22Rv1 (cell line): ENCODE data around the gene CHST2.
"Not testable (repeated sequence)": the region's sequence is repeated elsewhere in the genome, so short reads cannot be mapped to it uniquely, and the experiment has no call there.

Experiments used
- H3K27ac ChIP-seq: fragments of 450-650 bp; 2 replicates; pipeline ENCODE4 v1.5.1; 2017
- CTCF ChIP-seq: fragments of 450-650 bp; IDR thresholded peaks from 2 replicates; pipeline ENCODE4 v1.5.1; 2017; ENCODE audit warnings: mild to moderate bottlenecking
- ZFX ChIP-seq: fragments of 450-650 bp; IDR thresholded peaks from 2 replicates; pipeline ENCODE4 v1.6.1; 2017; ENCODE audit warnings: antibody characterized with exemption, borderline replicate concordance

Gene CHST2

GRCh38 chr3:143165211-143165610, 45.6 kb downstream of the CHST2 start:
- no peak for TF ChIP-seq CTCF
- TF ChIP-seq ZFX: no peak
- no peak overlapping the region for H3K27ac ChIP-seq

- not testable (repeated sequence) for H3K27ac ChIP-seq
Measured at GRCh38 chr3:143165612-143166285, 46.2 kb downstream of the CHST2 start.

GRCh38 chr3:143166376-143166775, 46.8 kb downstream of the CHST2 start:
- TF ChIP-seq CTCF: no peak
- no peak for TF ChIP-seq ZFX
- H3K27ac ChIP-seq: no peak overlapping the region

- no peak overlapping the region for H3K27ac ChIP-seq
- TF ChIP-seq CTCF: no peak
- no peak for TF ChIP-seq ZFX
Measured at GRCh38 chr3:143167969-143168854, 48.6 kb downstream of the CHST2 start.

GRCh38 chr3:143168855-143169192, 49.3 kb downstream of the CHST2 start:
- TF ChIP-seq CTCF (no peak), ZFX (no peak)

GRCh38 chr3:143170074-143170473, 50.5 kb downstream of the CHST2 start:
- TF ChIP-seq CTCF: no peak
- TF ChIP-seq ZFX: no peak
- H3K27ac ChIP-seq: no peak overlapping the region

More at GRCh38 chr3:143168855-143169192, 49.3 kb downstream of the CHST2 start:
- no peak overlapping the region for H3K27ac ChIP-seq

GRCh38 chr3:143170676-143171075, 51.1 kb downstream of the CHST2 start:
- H3K27ac ChIP-seq: no peak overlapping the region

More at GRCh38 chr3:143170676-143171075, 51.1 kb downstream of the CHST2 start:
- no peak for TF ChIP-seq CTCF
- TF ChIP-seq ZFX: no peak
